HFFc6 (cell line): ENCODE measurements around the gene SORCS3. TPM values are rescaled to one million over a fixed set of nuclear protein-coding genes. Genes with fewer than 3 reads are reported as not detected.

ENCODE experiments used
- DNase-seq: peaks from one replicate; pipeline ENCODE4 v3.0.0-alpha.2; 2018
- H3K27ac Mint-ChIP-seq: 2 replicates; pipeline ENCODE4 v1.8.0; 2020; ENCODE audit warnings: mild to moderate bottlenecking, mixed read lengths
- H3K27me3 Mint-ChIP-seq: 2 replicates; pipeline ENCODE4 v1.8.0; 2021; ENCODE audit warnings: mild to moderate bottlenecking, moderate library complexity, mixed read lengths; ENCODE audit not compliant: insufficient read depth
- H3K36me3 Mint-ChIP-seq: 2 replicates; pipeline ENCODE4 v1.8.0; 2021; ENCODE audit warnings: low read depth, mixed read lengths
- H3K4me1 Mint-ChIP-seq: 2 replicates; pipeline ENCODE4 v1.8.0; 2020; ENCODE audit warnings: low read depth, mixed read lengths
- H3K4me3 Mint-ChIP-seq: 2 replicates; pipeline ENCODE4 v1.8.0; 2020; ENCODE audit warnings: mild to moderate bottlenecking, moderate library complexity, mixed read lengths
- H3K9me3 Mint-ChIP-seq: 2 replicates; pipeline ENCODE4 v1.8.0; 2020; ENCODE audit warnings: mild to moderate bottlenecking, mixed read lengths
- total RNA-seq, 6 experiments: library from RNA; stranded (reverse); fragmentation: NEBNext Ultra II Directional; extraction: Animal tissue kit (Norgen Biotek cat#: 25700); gene quantifications; 2 replicates in 1 of 6; 3 replicates in 5 of 6; pipeline ENCODE4 v1.2.3, GENCODE V29; 2021
- TF ChIP-seq, protein P1 (sequence below): fragments of 200-600 bp; sonication (generic); IDR thresholded peaks from 2 replicates; pipeline ENCODE4 v1.5.0; 2021; ENCODE audit warnings: antibody characterized with exemption, mild to moderate bottlenecking

SORCS3 gene
- total RNA-seq, 6 experiments from 2014 or later: not detected

DNA sequence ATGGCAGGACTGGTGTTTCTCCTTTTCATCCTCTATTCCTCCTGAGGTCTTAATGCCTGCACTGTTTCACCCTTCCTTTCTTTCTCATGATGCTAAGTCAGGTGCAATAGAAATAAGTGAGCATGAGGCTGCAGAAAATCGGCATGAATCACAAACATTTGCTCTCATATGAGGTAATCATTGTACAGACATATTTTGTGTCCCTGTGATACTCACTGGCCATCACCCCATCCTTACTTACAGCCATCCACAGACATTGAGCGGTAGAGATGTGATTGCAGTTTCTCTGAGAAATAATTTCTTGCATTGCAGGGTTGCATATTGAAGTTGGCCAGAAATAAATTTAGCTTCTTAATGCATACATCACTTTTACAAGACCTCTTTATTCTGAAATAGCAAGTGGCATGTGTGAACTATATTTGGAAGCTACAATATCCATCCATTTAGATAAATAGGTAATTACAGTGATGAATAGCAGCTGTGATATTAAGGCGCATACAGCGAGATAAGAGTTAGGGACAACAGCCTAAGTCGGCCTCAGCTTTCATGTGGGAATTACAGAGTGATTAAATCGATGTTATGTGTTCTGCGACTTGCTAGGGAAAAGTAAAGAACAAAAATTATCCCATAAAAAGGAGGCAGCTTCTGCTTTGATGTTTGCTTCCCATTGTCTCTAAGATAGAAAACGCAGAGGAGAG lies 612.6 kb downstream of the SORCS3 start:
- no peak for DNase-seq
- Mint-ChIP-seq H3K4me1 (no peaks in the 10 kb centered on the region), H3K27ac (no peak overlapping the region), H3K27me3 (no peaks in the 10 kb centered on the region), H3K36me3 (no peaks in the 10 kb centered on the region), H3K9me3 (peaks cover 47% of the 10 kb centered on the region), H3K4me3 (no peak overlapping the region)
- TF ChIP-seq, protein P1, sequence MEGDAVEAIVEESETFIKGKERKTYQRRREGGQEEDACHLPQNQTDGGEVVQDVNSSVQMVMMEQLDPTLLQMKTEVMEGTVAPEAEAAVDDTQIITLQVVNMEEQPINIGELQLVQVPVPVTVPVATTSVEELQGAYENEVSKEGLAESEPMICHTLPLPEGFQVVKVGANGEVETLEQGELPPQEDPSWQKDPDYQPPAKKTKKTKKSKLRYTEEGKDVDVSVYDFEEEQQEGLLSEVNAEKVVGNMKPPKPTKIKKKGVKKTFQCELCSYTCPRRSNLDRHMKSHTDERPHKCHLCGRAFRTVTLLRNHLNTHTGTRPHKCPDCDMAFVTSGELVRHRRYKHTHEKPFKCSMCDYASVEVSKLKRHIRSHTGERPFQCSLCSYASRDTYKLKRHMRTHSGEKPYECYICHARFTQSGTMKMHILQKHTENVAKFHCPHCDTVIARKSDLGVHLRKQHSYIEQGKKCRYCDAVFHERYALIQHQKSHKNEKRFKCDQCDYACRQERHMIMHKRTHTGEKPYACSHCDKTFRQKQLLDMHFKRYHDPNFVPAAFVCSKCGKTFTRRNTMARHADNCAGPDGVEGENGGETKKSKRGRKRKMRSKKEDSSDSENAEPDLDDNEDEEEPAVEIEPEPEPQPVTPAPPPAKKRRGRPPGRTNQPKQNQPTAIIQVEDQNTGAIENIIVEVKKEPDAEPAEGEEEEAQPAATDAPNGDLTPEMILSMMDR: no peak

DNA sequence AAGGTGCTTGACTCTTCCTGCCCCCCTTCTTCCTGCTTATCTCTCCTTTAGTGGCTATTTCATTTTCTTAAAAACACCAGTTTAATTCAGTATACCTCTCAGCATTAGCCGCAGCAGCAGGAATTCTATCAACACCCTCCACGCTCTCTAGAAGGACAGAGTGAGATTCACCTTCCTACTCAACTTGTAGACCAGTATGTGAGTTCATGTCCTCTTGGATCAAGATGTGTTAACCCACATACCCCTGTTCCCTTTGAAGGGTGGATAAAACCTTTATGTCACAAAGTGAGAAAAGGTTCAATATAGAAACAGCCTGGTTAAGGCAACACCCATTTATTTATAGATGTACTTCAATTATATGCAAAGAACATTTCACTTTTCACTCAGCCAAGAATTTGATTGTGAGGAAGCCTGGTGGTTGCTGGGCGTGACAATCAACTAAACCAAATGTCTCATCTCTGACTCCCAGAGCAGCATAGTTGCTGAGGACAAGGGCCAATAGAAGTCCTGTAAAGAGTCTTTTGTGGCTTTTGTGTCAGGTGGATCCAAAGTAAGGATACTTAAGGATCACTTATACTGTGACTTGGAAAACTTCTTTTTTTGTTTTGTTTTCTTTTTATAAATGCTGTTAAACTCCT lies 617.1 kb downstream of the SORCS3 start:
- no peak overlapping the region for H3K27ac Mint-ChIP-seq
- H3K4me1 Mint-ChIP-seq: no peaks in the 10 kb centered on the region
- DNase-seq: no peak
- peaks cover 32% of the 10 kb centered on the region for H3K9me3 Mint-ChIP-seq
- no peaks in the 10 kb centered on the region for H3K36me3 Mint-ChIP-seq
- TF ChIP-seq, protein P1: no peak
- no peak overlapping the region for H3K4me3 Mint-ChIP-seq
- no peaks in the 10 kb centered on the region for H3K27me3 Mint-ChIP-seq

DNA sequence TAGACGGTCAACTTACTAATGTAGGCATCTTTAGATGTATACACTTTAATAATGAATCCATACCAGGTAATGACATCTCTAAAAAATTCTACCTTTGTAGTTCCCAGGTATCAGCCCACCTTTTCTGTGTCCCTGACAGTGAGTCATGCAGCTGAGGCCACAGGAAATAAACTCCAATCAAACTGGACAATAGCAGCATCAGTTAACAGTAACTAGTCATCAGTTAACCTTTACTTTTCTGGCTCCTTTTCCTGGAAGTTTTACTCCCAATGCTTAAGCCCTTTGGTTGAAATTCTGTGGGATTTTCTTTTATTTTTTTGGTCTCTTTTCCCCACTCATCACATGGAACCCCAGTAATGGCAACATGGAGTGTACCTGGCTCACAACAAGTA lies 617.6 kb downstream of the SORCS3 start:
- Mint-ChIP-seq H3K4me1 (no peaks in the 10 kb centered on the region), H3K27ac (no peak overlapping the region), H3K4me3 (no peak overlapping the region), H3K27me3 (no peaks in the 10 kb centered on the region), H3K9me3 (peaks cover 30% of the 10 kb centered on the region), H3K36me3 (no peaks in the 10 kb centered on the region)
- DNase-seq: no peak
- TF ChIP-seq, protein P1: no peak

DNA sequence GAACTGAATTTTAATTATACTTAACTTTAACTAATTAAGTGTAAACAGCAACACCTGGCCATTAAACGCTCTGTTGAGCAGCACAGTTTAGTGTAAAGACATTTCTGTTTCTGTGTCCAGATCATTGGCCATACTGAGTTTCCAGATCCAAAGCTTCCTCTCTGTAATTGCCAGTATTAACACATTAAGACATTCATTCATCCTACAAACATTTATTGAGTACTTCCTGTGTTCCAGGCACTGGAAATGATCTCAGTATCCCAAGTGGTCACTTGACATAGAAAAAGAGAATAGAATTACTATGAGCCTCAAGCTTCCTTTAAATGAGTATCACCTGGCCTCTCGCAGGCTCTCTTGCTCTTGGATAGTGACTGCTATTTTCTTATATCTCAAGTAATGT lies 618.1 kb downstream of the SORCS3 start:
- no peak for DNase-seq
- Mint-ChIP-seq H3K9me3 (peaks cover 31% of the 10 kb centered on the region), H3K4me3 (no peak overlapping the region), H3K4me1 (no peaks in the 10 kb centered on the region), H3K27ac (no peak overlapping the region), H3K36me3 (no peaks in the 10 kb centered on the region), H3K27me3 (no peaks in the 10 kb centered on the region)
- TF ChIP-seq, protein P1: no peak

GRCh38 chr10:105262666-105263065 lies 621.6 kb downstream of the SORCS3 start:
- no peak overlapping the region for H3K27ac Mint-ChIP-seq
- H3K27me3 Mint-ChIP-seq: no peaks in the 10 kb centered on the region
- H3K4me3 Mint-ChIP-seq: no peak overlapping the region
- H3K36me3 Mint-ChIP-seq: no peaks in the 10 kb centered on the region
- peaks cover 35% of the 10 kb centered on the region for H3K9me3 Mint-ChIP-seq
- H3K4me1 Mint-ChIP-seq: no peaks in the 10 kb centered on the region
- DNase-seq: no peak
- TF ChIP-seq, protein P1: no peak
